Cardiac muscle cell (in vitro differentiated cells and primary cell): ENCODE measurements around the gene NCK1. TPM values are rescaled to one million over a fixed set of nuclear protein-coding genes. Genes with fewer than 3 reads are reported as not detected.
A peak's percentile ranks its signal among the peaks of the same experiment; 100 is the strongest.

Experiments used
- DNase-seq, 2 donors: peaks; one replicate each; pipeline versions ENCODE4 v3.0.0 to v3.0.0-alpha.2; 2010 to 2017; ENCODE audit warnings: low read depth in 1 of 2, low spot score in 1 of 2
- H3K27ac ChIP-seq: fragments of 200-600 bp; sonication (generic); 2 replicates; pipeline ENCODE4 v1.5.1; 2016
- H3K27me3 ChIP-seq: fragments of 200-600 bp; sonication (generic); 2 replicates; pipeline ENCODE4 v1.6.0; 2016; ENCODE audit warnings: control low read depth
- H3K36me3 ChIP-seq: fragments of 200-600 bp; sonication (generic); 2 replicates; pipeline ENCODE4 v1.5.1; 2016; ENCODE audit warnings: control low read depth
- H3K4me1 ChIP-seq: fragments of 200-600 bp; sonication (generic); 2 replicates; pipeline ENCODE4 v1.8.1; 2017; ENCODE audit warnings: low read depth, mild to moderate bottlenecking, mixed run types
- H3K4me3 ChIP-seq: fragments of 200-600 bp; sonication (generic); 2 replicates; pipeline ENCODE4 v1.5.1; 2016; ENCODE audit warnings: mild to moderate bottlenecking
- H3K9me3 ChIP-seq: fragments of 200-600 bp; sonication (generic); 2 replicates; pipeline ENCODE4 v1.5.1; 2017; ENCODE audit warnings: low read depth, mild to moderate bottlenecking, control low read depth
- CTCF ChIP-seq: IDR thresholded peaks from 2 replicates; pipeline ENCODE4 v1.5.1; 2012; ENCODE audit warnings: low read depth, mild to moderate bottlenecking, low read length
- polyA plus RNA-seq: library from polyadenylated mRNA; unstranded; fragments of >200 nt; fragmentation: Nextera tagmentation; extraction: Ambion mirVana; gene quantifications from 2 replicates; pipeline ENCODE4 v1.2.1, GENCODE V29; 2016
- total RNA-seq: library from RNA; depleted of rRNA; stranded (reverse); fragments of >200 nt; gene quantifications from 2 replicates; pipeline ENCODE4 v1.2.3, GENCODE V29; 2016

NCK1 gene
- total and polyA plus RNA-seq, 2 experiments from 2014 or later = 24.6 to 30.3 TPM

- no peaks in the 10 kb centered on the region for H3K36me3 ChIP-seq
- no peak for TF ChIP-seq CTCF
- H3K27ac ChIP-seq = no peak overlapping the region
- H3K4me1 ChIP-seq = no peaks in the 10 kb centered on the region
- no peak for DNase-seq
- H3K9me3 ChIP-seq = no peaks in the 10 kb centered on the region
- H3K27me3 ChIP-seq = no peaks in the 10 kb centered on the region
- H3K4me3 ChIP-seq = no peak overlapping the region
Measured at GRCh38 chr3:136947477-136947876, 85.5 kb downstream of the NCK1 start.

GRCh38 chr3:136949146-136949545 lies 87.1 kb downstream of the NCK1 start:
- H3K4me3 ChIP-seq = no peak overlapping the region
- H3K27ac ChIP-seq = no peak overlapping the region
- no peaks in the 10 kb centered on the region for H3K36me3 ChIP-seq
- no peaks in the 10 kb centered on the region for H3K27me3 ChIP-seq
- TF ChIP-seq CTCF = no peak
- H3K4me1 ChIP-seq = no peaks in the 10 kb centered on the region
- H3K9me3 ChIP-seq = no peaks in the 10 kb centered on the region
- DNase-seq = no peak

GRCh38 chr3:136949708-136950107 lies 87.7 kb downstream of the NCK1 start:
- no peaks in the 10 kb centered on the region for H3K4me1 ChIP-seq
- H3K4me3 ChIP-seq = no peak overlapping the region
- no peak for TF ChIP-seq CTCF
- H3K27ac ChIP-seq = no peak overlapping the region
- no peaks in the 10 kb centered on the region for H3K9me3 ChIP-seq
- H3K27me3 ChIP-seq = no peaks in the 10 kb centered on the region
- H3K36me3 ChIP-seq = no peaks in the 10 kb centered on the region
- peak in 1 of 2 donors; percentile 50 for DNase-seq

GRCh38 chr3:136950623-136951022 lies 88.6 kb downstream of the NCK1 start:
- H3K9me3 ChIP-seq = no peaks in the 10 kb centered on the region
- no peak overlapping the region for H3K27ac ChIP-seq
- no peaks in the 10 kb centered on the region for H3K36me3 ChIP-seq
- H3K4me1 ChIP-seq = no peaks in the 10 kb centered on the region
- no peak for DNase-seq
- H3K4me3 ChIP-seq = no peak overlapping the region
- H3K27me3 ChIP-seq = no peaks in the 10 kb centered on the region
- TF ChIP-seq CTCF = no peak

- H3K27me3 ChIP-seq = no peaks in the 10 kb centered on the region
- H3K4me3 ChIP-seq = no peak overlapping the region
- peak in 1 of 2 donors; percentile 18 for DNase-seq
- no peaks in the 10 kb centered on the region for H3K36me3 ChIP-seq
- TF ChIP-seq CTCF = no peak
- no peaks in the 10 kb centered on the region for H3K4me1 ChIP-seq
- no peak overlapping the region for H3K27ac ChIP-seq
- no peaks in the 10 kb centered on the region for H3K9me3 ChIP-seq
Measured at GRCh38 chr3:136952292-136952691, 90.3 kb downstream of the NCK1 start.

GRCh38 chr3:136954251-136954650 lies 92.2 kb downstream of the NCK1 start:
- no peak for TF ChIP-seq CTCF
- Histone ChIP-seq H3K27ac (no peak overlapping the region), H3K27me3 (no peaks in the 10 kb centered on the region), H3K36me3 (no peaks in the 10 kb centered on the region), H3K9me3 (no peaks in the 10 kb centered on the region), H3K4me3 (no peak overlapping the region), H3K4me1 (no peaks in the 10 kb centered on the region)
- peak in 1 of 2 donors; percentile 63 for DNase-seq
